HEK293 (cell line): ENCODE measurements around the gene SENP2.

Source experiments
- ATF2 ChIP-seq: fragments of 450-650 bp; formaldehyde crosslinking; IDR thresholded peaks from 2 replicates; pipeline ENCODE4 v1.5.1; 2016; ENCODE audit warnings: missing biosample characterization, missing genetic modification characterization, low read depth
- HOXA7 ChIP-seq: sonication (generic); formaldehyde crosslinking; IDR thresholded peaks from 2 replicates; pipeline ENCODE4 v1.8.1; 2022; ENCODE audit warnings: missing genetic modification reagents, borderline replicate concordance
- MYNN ChIP-seq: fragments of 450-650 bp; formaldehyde crosslinking; IDR thresholded peaks from 2 replicates; pipeline ENCODE4 v1.5.1; 2016; ENCODE audit warnings: missing biosample characterization, missing genetic modification characterization, borderline replicate concordance
- MZF1 ChIP-seq: fragments of 450-650 bp; formaldehyde crosslinking; IDR thresholded peaks from 2 replicates; pipeline ENCODE4 v1.5.1; 2017; ENCODE audit warnings: missing biosample characterization, missing genetic modification characterization, borderline replicate concordance
- PRDM1 ChIP-seq: fragments of 450-650 bp; formaldehyde crosslinking; IDR thresholded peaks from 2 replicates; pipeline ENCODE4; 2016; ENCODE audit warnings: missing biosample characterization, missing genetic modification characterization
- SP2 ChIP-seq: fragments of 450-650 bp; formaldehyde crosslinking; IDR thresholded peaks from 2 replicates; pipeline ENCODE4 v1.5.1; 2016; ENCODE audit warnings: missing biosample characterization, missing genetic modification characterization
- SP7 ChIP-seq: fragments of 450-650 bp; formaldehyde crosslinking; IDR thresholded peaks from 2 replicates; pipeline ENCODE4 v1.5.1; 2016; ENCODE audit warnings: missing biosample characterization, missing genetic modification characterization
- ZNF10 ChIP-seq: fragments of 450-650 bp; formaldehyde crosslinking; IDR thresholded peaks from 2 replicates; pipeline ENCODE4 v1.5.1; 2017; ENCODE audit warnings: missing biosample characterization, missing genetic modification characterization
- ZNF121 ChIP-seq: fragments of 450-650 bp; formaldehyde crosslinking; IDR thresholded peaks from 2 replicates; pipeline ENCODE4 v1.5.1; 2016; ENCODE audit warnings: missing biosample characterization, missing genetic modification characterization
- ZNF133 ChIP-seq: fragments of 450-650 bp; formaldehyde crosslinking; IDR thresholded peaks from 2 replicates; pipeline ENCODE4 v1.5.1; 2016; ENCODE audit warnings: missing biosample characterization, missing genetic modification characterization
- ZNF202 ChIP-seq: fragments of 450-650 bp; formaldehyde crosslinking; IDR thresholded peaks from 2 replicates; pipeline ENCODE4 v1.5.1; 2016; ENCODE audit warnings: missing biosample characterization, missing genetic modification characterization, borderline replicate concordance
- ZNF274 ChIP-seq, 2 experiments: fragments of 200-500 bp in 1 of 2; fragments of 450-650 bp in 1 of 2; sonication (Bioruptor generic) in 1 of 2; formaldehyde crosslinking in 1 of 2; IDR thresholded peaks; 2 replicates each; pipeline versions ENCODE4 v1.5.1 to v1.6.1; 2014 to 2016; ENCODE audit warnings: borderline replicate concordance in 1 of 2, inconsistent platforms in 1 of 2, low read length in 1 of 2, missing biosample characterization in 1 of 2, missing genetic modification characterization in 1 of 2
- ZNF311 ChIP-seq: fragments of 450-650 bp; formaldehyde crosslinking; IDR thresholded peaks from 2 replicates; pipeline ENCODE4 v1.5.1; 2017; ENCODE audit warnings: missing biosample characterization, missing genetic modification characterization, borderline replicate concordance
- ZNF37A ChIP-seq: fragments of 450-650 bp; IDR thresholded peaks from 2 replicates; pipeline ENCODE4 v1.5.1; 2018; ENCODE audit warnings: missing biosample characterization, missing genetic modification characterization
- ZNF426 ChIP-seq: fragments of 450-650 bp; formaldehyde crosslinking; IDR thresholded peaks from 2 replicates; pipeline ENCODE4 v1.5.1; 2017; ENCODE audit warnings: missing biosample characterization, missing genetic modification characterization, mild to moderate bottlenecking, inconsistent platforms, moderate library complexity
- ZNF510 ChIP-seq: fragments of 450-650 bp; formaldehyde crosslinking; IDR thresholded peaks from 2 replicates; pipeline ENCODE4 v1.5.1; 2018; ENCODE audit warnings: mild to moderate bottlenecking, missing genetic modification characterization, missing biosample characterization; ENCODE audit not compliant: insufficient replicate concordance
- ZNF521 ChIP-seq: fragments of 450-650 bp; formaldehyde crosslinking; IDR thresholded peaks from 2 replicates; pipeline ENCODE4 v1.5.1; 2017; ENCODE audit warnings: missing biosample characterization, mild to moderate bottlenecking, missing genetic modification characterization
- ZNF529 ChIP-seq: fragments of 450-650 bp; formaldehyde crosslinking; IDR thresholded peaks from 2 replicates; pipeline ENCODE4 v1.5.1; 2017; ENCODE audit warnings: missing genetic modification characterization, missing biosample characterization; ENCODE audit not compliant: insufficient replicate concordance
- ZNF610 ChIP-seq: fragments of 450-650 bp; formaldehyde crosslinking; IDR thresholded peaks from 2 replicates; pipeline ENCODE4 v1.5.1; 2016; ENCODE audit warnings: missing biosample characterization, missing genetic modification characterization, borderline replicate concordance
- ZNF623 ChIP-seq: fragments of 450-650 bp; formaldehyde crosslinking; IDR thresholded peaks from 2 replicates; pipeline ENCODE4 v1.5.1; 2016; ENCODE audit warnings: missing biosample characterization, missing genetic modification characterization
- ZNF624 ChIP-seq: fragments of 450-650 bp; formaldehyde crosslinking; IDR thresholded peaks from 2 replicates; pipeline ENCODE4 v1.5.1; 2017; ENCODE audit warnings: missing biosample characterization, missing genetic modification characterization
- ZNF639 ChIP-seq: fragments of 450-650 bp; formaldehyde crosslinking; IDR thresholded peaks from 2 replicates; pipeline ENCODE4 v1.5.1; 2016; ENCODE audit warnings: missing biosample characterization, missing genetic modification characterization
- ZNF664 ChIP-seq: fragments of 450-650 bp; formaldehyde crosslinking; IDR thresholded peaks from 2 replicates; pipeline ENCODE4 v1.5.1; 2016; ENCODE audit warnings: missing biosample characterization, missing genetic modification characterization
- ZNF843 ChIP-seq: fragments of 450-650 bp; formaldehyde crosslinking; IDR thresholded peaks from 2 replicates; pipeline ENCODE4 v1.5.1; 2016; ENCODE audit warnings: missing biosample characterization, missing genetic modification characterization
- ZXDB ChIP-seq: fragments of 450-650 bp; formaldehyde crosslinking; IDR thresholded peaks from 2 replicates; pipeline ENCODE4 v1.5.1; 2016; ENCODE audit warnings: missing biosample characterization, missing genetic modification characterization
- TF ChIP-seq, protein P1 (sequence below): fragments of 450-650 bp; formaldehyde crosslinking; IDR thresholded peaks from 2 replicates; pipeline ENCODE4 v1.5.1; 2016; ENCODE audit warnings: missing biosample characterization, missing genetic modification characterization
- TF ChIP-seq, protein P2 (sequence below): fragments of 450-650 bp; formaldehyde crosslinking; IDR thresholded peaks from 2 replicates; pipeline ENCODE4 v1.5.1; 2017; ENCODE audit warnings: missing biosample characterization, mild to moderate bottlenecking, missing genetic modification characterization, moderate library complexity
- TF ChIP-seq, protein P3 (sequence below): fragments of 450-650 bp; formaldehyde crosslinking; IDR thresholded peaks from 2 replicates; pipeline ENCODE4 v1.5.1; 2016; ENCODE audit warnings: missing biosample characterization, missing genetic modification characterization

SENP2 gene

DNA sequence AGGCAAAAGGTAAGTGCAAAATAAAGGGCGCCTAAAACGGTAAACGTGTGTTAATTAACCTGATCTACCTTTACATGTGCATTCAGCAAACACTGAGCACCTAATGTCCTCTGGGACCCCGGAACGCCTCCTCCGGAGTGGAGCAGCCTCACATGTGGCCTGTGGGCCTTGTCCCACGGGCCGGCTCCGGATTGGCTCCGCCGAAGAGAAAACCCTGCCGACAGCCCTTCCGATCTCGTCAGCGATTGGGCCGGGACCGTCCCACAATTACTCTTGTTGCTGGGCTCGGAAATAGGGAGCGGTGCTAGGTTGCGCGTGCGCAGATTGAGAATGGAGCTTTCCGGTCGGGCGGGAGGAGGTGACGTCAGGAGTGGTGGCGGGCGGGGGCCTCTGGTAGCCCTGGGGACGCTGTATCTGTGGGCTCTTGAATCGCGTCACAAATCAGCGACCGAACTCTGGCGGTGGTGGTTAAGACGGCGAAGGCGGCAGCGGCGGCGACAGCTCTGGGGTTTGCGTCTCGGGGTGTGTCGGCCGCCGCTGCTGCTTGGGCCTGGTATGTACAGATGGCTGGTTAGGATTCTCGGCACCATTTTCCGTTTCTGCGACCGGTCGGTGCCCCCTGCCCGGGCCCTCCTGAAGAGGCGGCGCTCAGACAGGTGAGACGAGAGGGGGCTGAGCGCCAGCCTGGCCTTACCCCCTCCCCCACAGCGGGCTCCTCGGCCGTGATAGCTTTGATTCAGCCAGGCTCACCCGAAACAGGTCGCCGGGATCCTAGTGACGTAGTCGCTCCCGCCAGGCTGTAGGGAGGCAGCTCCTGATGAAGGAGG, at the start of gene SENP2 (continued):
- TF ChIP-seq MYNN (tag by site-specific recombination), result no peak
- no peak for TF ChIP-seq ZNF133 (tag by site-specific recombination)
- peak; percentile 97 for TF ChIP-seq ATF2 (tag by site-specific recombination)
- TF ChIP-seq, protein P1, sequence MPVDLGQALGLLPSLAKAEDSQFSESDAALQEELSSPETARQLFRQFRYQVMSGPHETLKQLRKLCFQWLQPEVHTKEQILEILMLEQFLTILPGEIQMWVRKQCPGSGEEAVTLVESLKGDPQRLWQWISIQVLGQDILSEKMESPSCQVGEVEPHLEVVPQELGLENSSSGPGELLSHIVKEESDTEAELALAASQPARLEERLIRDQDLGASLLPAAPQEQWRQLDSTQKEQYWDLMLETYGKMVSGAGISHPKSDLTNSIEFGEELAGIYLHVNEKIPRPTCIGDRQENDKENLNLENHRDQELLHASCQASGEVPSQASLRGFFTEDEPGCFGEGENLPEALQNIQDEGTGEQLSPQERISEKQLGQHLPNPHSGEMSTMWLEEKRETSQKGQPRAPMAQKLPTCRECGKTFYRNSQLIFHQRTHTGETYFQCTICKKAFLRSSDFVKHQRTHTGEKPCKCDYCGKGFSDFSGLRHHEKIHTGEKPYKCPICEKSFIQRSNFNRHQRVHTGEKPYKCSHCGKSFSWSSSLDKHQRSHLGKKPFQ, result no peak
- peak; percentile 65; the same call in 1 of the 2 replicates for TF ChIP-seq SP7
- 0 out of 2 replicates have a peak, but pooled peaks have one; percentile 53 for TF ChIP-seq ZNF843 (tag by site-specific recombination)
- no peak for TF ChIP-seq ZNF623
- TF ChIP-seq ZNF311 (tag by site-specific recombination), result no peak
- TF ChIP-seq, protein P2, sequence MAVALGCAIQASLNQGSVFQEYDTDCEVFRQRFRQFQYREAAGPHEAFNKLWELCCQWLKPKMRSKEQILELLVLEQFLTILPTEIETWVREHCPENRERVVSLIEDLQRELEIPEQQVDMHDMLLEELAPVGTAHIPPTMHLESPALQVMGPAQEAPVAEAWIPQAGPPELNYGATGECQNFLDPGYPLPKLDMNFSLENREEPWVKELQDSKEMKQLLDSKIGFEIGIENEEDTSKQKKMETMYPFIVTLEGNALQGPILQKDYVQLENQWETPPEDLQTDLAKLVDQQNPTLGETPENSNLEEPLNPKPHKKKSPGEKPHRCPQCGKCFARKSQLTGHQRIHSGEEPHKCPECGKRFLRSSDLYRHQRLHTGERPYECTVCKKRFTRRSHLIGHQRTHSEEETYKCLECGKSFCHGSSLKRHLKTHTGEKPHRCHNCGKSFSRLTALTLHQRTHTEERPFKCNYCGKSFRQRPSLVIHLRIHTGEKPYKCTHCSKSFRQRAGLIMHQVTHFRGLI (tag by site-specific recombination), result peak; percentile 14; the same call in 1 of the 2 replicates
- no peak for TF ChIP-seq ZNF274 (IDR thresholded peaks at IDR 0.05; ENCODE audit: low read length)
- TF ChIP-seq ZNF274 (tag by site-specific recombination; IDR thresholded peaks at IDR 0.05; ENCODE audit: borderline replicate concordance), result no peak
- no peak for TF ChIP-seq MZF1 (tag by site-specific recombination)
- no peak for TF ChIP-seq ZNF521 (tag by site-specific recombination)
- TF ChIP-seq ZNF10 (tag by site-specific recombination), result peak; percentile 71
- TF ChIP-seq ZNF639 (tag by site-specific recombination), result peak; percentile 56; the same call in 1 of the 2 replicates
- no peak for TF ChIP-seq PRDM1
- TF ChIP-seq, protein P3, sequence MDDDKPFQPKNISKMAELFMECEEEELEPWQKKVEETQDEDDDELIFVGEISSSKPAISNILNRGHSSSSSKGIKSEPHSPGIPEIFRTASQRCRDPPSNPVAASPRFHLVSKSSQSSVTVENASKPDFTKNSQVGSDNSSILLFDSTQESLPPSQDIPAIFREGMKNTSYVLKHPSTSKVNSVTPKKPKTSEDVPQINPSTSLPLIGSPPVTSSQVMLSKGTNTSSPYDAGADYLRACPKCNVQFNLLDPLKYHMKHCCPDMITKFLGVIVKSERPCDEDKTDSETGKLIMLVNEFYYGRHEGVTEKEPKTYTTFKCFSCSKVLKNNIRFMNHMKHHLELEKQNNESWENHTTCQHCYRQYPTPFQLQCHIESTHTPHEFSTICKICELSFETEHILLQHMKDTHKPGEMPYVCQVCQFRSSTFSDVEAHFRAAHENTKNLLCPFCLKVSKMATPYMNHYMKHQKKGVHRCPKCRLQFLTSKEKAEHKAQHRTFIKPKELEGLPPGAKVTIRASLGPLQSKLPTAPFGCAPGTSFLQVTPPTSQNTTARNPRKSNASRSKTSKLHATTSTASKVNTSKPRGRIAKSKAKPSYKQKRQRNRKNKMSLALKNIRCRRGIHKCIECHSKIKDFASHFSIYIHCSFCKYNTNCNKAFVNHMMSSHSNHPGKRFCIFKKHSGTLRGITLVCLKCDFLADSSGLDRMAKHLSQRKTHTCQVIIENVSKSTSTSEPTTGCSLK (tag by site-specific recombination), result no peak
- peak; percentile 90 for TF ChIP-seq SP2
- no peak for TF ChIP-seq ZNF510 (tag by site-specific recombination)
- peak; percentile 68 for TF ChIP-seq ZXDB
- no peak for TF ChIP-seq ZNF426 (tag by site-specific recombination)
- TF ChIP-seq ZNF529 (tag by site-specific recombination), result no peak
- no peak for TF ChIP-seq ZNF624 (tag by site-specific recombination)
- TF ChIP-seq ZNF664 (tag by site-specific recombination), result peak; percentile 22; the same call in 1 of the 2 replicates
- no peak for TF ChIP-seq ZNF121
- TF ChIP-seq ZNF202 (tag by site-specific recombination), result no peak
- TF ChIP-seq HOXA7, result no peak
- TF ChIP-seq ZNF37A, result no peak
- peak; percentile 97 for TF ChIP-seq ZNF610 (tag by site-specific recombination)
